Omental fat pad (tissue), 4 donors: ENCODE results near the gene PFDN1. TPM values are rescaled to one million over a fixed set of nuclear protein-coding genes. Genes with fewer than 3 reads are reported as not detected.

Experiments
- ATAC-seq: fragments of 150-250 bp; one replicate; pipeline ENCODE4 v1.9.1; 2016; ENCODE audit warnings: mild to moderate bottlenecking, moderate library complexity; ENCODE audit not compliant: low FRiP score
- DNase-seq: peaks from one replicate; pipeline ENCODE4 v3.0.0-alpha.2; 2019; ENCODE audit warnings: low spot score
- CTCF ChIP-seq, 3 donors: fragments of 450-650 bp; IDR thresholded peaks; one replicate each; pipeline ENCODE4 v1.5.1; 2016 to 2017; ENCODE audit warnings: antibody characterized with exemption in 3 of 3, mild to moderate bottlenecking in 3 of 3, moderate library complexity in 2 of 3
- total RNA-seq, 4 donors: library from RNA; depleted of rRNA; stranded (reverse); fragments of >200 nt; gene quantifications; one replicate each; pipeline ENCODE4 v1.1.0, GENCODE V29; 2016

The PFDN1 gene
- total RNA-seq, 4 donors from 2014 or later, result 54.1 to 110 (median 88.6) TPM

GRCh38 chr5:140287801-140288521 is 14.9 kb downstream of the PFDN1 start:
- no peak for TF ChIP-seq CTCF (IDR thresholded peaks at IDR 0.05)
- ATAC-seq, result no peak
- no peak for DNase-seq

- ATAC-seq, result no peak
Measured at GRCh38 chr5:140286424-140286823, 16.5 kb downstream of the PFDN1 start.

GRCh38 chr5:140284013-140284412 is 18.9 kb downstream of the PFDN1 start:
- DNase-seq, result no peak
- TF ChIP-seq CTCF (IDR thresholded peaks at IDR 0.05), result no peak
- ATAC-seq, result no peak

More at GRCh38 chr5:140286424-140286823, 16.5 kb downstream of the PFDN1 start:
- DNase-seq, result no peak
- TF ChIP-seq CTCF (IDR thresholded peaks at IDR 0.05), result no peak

GRCh38 chr5:140282266-140282665 is 20.6 kb downstream of the PFDN1 start:
- ATAC-seq (no peak), DNase-seq (no peak)
- TF ChIP-seq CTCF (IDR thresholded peaks at IDR 0.05), result no peak

- no peak for TF ChIP-seq CTCF (IDR thresholded peaks at IDR 0.05)
- no peak for DNase-seq
- ATAC-seq, result no peak
Measured at GRCh38 chr5:140275837-140276236, 27.1 kb downstream of the PFDN1 start.

GRCh38 chr5:140273401-140273877 is 29.5 kb downstream of the PFDN1 start:
- ATAC-seq (peak; percentile 74), DNase-seq (no peak)
- no peak for TF ChIP-seq CTCF (IDR thresholded peaks at IDR 0.05)

GRCh38 chr5:140270008-140270407 is 32.9 kb downstream of the PFDN1 start:
- no peak for DNase-seq
- ATAC-seq, result no peak
- TF ChIP-seq CTCF (IDR thresholded peaks at IDR 0.05), result no peak
